GM19035 (cell line): ENCODE measurements around the gene CRIM1.
"Not testable (repeated sequence)": the region's sequence is repeated elsewhere in the genome, so short reads cannot be mapped to it uniquely, and the experiment has no call there.

Experiments
- ATAC-seq: cut with Tn5 transposase; IDR thresholded peaks from one replicate; pipeline ENCODE4 v1.9.1; 2021; ENCODE audit not compliant: unreplicated experiment

The CRIM1 gene

GRCh38 chr2:36355151-36355889 is at the start of gene CRIM1:
CRIM1 (plus strand) TSS chr2:36355778; CDS start chr2:36356293, 515 bp downstream.
- ATAC-seq = peak; percentile 46

GRCh38 chr2:36307441-36307840 is 48.1 kb upstream of the CRIM1 start:
- ATAC-seq = no peak

- not testable (repeated sequence) for ATAC-seq
Measured at GRCh38 chr2:36310444-36310843, 45.1 kb upstream of the CRIM1 start.

GRCh38 chr2:36318547-36318946 is 37.0 kb upstream of the CRIM1 start:
- ATAC-seq = no peak

DNA sequence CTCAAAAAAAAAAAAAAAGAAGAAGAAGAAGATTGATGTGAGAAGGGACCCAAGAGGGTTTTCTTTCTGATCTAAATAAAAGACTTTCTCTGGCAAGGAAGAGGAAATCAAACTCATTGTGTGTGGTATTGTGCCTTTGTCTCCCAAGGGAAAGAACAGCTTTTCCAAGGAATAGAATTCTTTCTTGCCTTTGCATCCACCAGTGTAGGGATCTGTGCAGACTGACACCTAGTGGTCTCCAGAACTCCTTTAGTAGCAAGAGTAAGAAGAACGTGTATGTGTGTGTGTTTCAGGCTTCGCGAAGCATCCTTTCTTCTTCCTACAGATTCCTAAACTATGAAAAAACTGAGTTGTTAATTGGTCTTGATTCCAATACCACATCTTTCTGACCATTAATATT is 33.5 kb upstream of the CRIM1 start:
- ATAC-seq = no peak

GRCh38 chr2:36326286-36326685 is 29.3 kb upstream of the CRIM1 start:
- ATAC-seq = no peak

DNA sequence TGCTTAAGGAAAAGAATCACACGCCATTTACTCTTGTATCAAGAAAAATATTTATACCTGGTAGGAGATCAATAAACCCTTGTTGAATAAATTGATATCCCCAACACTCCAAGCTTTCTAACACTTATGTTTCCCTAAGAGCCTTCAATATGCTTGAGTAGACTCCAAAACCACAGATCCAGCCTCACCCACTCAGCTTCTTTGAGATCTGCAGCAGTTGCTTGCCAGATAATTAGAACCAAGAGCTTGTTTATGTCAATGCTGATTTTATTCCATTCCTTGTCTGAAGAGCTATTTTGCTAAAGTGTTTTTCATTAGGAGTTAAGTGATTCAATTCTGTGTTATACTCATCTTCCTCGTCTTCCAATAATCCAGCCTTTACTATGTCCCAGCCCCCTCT is 26.3 kb upstream of the CRIM1 start:
- ATAC-seq = no peak

DNA sequence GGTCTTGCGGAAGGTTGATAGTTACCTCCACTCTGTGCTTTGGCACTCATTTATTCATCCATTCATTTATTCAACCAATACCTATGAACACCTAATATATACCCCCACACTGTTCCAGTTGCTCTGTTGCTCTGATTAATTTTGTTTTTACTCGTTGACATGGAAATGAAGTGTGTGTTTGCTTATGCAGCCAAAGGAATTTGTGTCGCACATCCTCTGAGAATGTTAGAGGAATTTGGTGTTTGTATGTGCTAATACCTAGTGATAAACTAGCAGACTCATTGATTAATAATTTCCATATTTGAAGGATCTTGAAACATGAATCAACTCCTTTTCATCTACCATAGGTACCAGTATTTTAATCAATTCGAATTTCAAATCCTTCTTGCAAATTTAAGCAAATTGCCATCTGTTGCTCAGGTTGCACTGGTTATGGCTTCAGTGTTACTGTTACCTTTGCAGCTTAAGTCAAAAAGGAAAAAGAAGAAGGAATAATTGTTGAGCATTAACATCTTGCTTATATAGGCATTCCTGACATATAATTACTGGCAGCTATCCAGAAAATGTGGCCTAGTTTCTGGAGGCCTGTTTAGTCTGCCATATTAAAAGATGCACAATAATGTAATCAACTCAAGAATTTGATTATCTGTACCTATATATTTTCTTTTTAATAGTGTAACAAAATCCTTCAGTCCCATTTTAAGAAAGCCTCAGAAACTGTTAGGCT is 25.7 kb upstream of the CRIM1 start:
- no peak for ATAC-seq

GRCh38 chr2:36330473-36331395 is 24.8 kb upstream of the CRIM1 start:
- ATAC-seq = no peak

GRCh38 chr2:36333350-36334012 is 22.1 kb upstream of the CRIM1 start:
- ATAC-seq = no peak

DNA sequence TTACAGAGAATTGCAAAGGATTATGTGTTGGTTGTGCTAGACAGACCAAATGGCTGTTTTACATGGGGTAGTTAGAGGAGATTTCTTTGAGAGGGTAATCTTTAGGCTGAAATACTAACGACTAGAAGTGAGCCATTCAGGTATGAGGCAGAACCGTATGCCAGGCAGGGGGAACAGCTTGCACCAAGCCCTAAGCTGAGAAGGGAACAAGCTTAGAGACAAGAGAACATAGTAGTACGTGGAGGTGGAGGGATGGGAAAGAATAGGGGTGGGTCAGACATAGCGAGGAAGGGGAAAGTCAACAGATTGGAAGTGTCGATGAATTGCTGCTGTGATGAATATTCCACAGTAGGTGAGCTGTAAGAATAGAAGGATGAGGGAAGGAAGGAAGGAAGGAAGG is 20.0 kb upstream of the CRIM1 start:
- ATAC-seq = no peak

DNA sequence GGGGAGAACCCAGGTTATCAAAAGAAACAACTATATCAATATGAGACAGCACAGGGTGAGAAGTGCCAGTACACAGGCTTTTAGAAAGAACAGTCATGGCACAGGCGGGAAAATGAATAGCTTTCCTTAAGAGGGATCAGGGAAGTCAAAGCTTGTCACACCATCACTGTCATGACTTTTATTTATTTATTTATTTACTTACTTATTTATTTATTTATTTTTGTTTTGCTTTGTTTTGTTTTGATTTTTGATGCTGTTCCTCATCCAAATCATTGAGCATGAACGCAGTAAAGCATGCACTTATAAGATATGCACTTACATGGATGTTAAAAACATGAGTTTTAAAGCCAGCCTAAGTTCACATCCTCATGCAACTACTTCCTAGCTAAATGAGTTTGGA is 19.3 kb upstream of the CRIM1 start:
- no peak for ATAC-seq

- ATAC-seq = no peak
Measured at GRCh38 chr2:36337354-36337753, 18.2 kb upstream of the CRIM1 start.

- ATAC-seq = no peak
Measured at GRCh38 chr2:36338124-36338826, 17.3 kb upstream of the CRIM1 start.

DNA sequence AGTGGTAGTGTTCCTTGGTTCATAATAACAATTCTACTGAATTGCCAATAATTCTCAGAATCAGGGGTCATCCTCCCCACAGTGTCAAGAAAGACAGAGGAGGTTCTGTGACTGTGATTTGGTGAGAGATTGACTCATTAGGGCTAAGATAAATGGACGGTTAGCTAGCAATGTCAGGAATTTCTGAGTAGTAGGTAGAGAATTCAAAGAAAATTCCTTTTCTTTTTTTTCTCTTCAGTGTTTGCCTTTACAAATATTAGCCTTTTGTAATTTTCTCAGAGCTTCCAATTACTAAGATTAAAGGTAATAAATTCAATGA is 16.8 kb upstream of the CRIM1 start:
- no peak for ATAC-seq

DNA sequence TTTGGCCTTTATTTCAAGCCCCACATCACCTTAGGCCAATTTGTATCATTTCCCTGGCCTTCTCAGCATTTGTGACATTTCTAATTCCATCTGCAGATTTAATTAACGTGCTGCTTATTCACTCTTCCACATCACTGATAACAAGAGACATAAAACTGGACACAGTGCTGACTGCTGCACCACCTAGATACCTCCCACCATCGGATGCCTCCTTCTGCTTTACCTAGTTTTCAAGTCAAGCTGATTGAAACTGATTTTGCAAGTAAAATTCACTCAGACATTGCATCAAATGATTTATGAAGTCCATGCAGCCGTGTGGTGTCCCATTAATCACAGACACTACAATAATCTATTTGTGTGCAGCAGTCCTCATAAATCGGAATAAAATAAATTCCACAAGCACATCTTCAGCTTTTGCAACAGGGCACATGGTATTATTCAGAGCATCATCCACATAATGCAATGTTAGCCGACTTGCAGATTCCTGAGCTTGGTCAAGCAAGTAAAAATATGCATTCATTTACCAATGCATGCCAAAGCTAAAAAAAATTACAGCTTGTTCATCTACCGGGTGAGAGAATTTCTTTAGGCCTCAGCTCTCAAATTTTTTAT is 15.9 kb upstream of the CRIM1 start:
- ATAC-seq = no peak

DNA sequence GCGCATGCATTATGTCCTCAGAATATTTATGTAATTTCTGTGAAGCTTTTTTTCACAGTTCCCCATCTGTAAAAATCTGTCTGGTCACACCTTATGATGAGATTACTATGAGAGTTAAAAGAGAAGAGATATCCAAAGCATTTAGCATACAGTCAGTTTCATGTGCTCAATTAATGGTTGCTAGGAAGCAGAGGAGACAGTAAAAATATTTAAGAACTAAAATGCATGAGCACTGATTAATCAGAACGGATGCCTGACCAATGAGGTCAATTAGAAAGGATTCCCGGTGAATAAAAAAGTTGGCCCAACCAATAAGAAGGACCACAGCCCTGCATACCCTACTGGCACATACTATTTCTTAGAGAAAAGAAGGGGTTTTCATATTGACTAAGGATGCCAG is 12.0 kb upstream of the CRIM1 start:
- no peak for ATAC-seq

- no peak for ATAC-seq
Measured at GRCh38 chr2:36348721-36349120, 6.9 kb upstream of the CRIM1 start.

GRCh38 chr2:36351291-36351690 is 4.3 kb upstream of the CRIM1 start:
- no peak for ATAC-seq

- no peak for ATAC-seq
Measured at GRCh38 chr2:36351736-36352349, 3.7 kb upstream of the CRIM1 start.
